Measurements from ENCODE around the gene SPHK1.

GRCh38 chr17:76369804-76370203 lies 14.6 kb upstream of the SPHK1 start:
- TF ChIP-seq POLR2AphosphoS5 (IDR thresholded peaks at IDR 0.05) (no peak), CTCF (IDR thresholded peaks at IDR 0.05) (no peak)
